CD14-positive monocyte (primary cell): ENCODE results near the gene CMTM3. TPM values are rescaled to one million over a fixed set of nuclear protein-coding genes. Genes with fewer than 3 reads are reported as not detected.
A peak's percentile ranks its signal among the peaks of the same experiment; 100 is the strongest.

Experiments
- DNase-seq, 3 donors: peaks; one replicate each; pipeline ENCODE4 v3.0.0-alpha.2; 2011 to 2022
- H2AFZ ChIP-seq: 2 replicates; pipeline ENCODE4 v1.6.0; 2012; ENCODE audit warnings: mild to moderate bottlenecking, low read depth, low read length, inconsistent platforms; ENCODE audit not compliant: insufficient read depth, poor library complexity, severe bottlenecking
- H3K27ac ChIP-seq, 2 donors: 1 replicate in 1 of 2; 2 replicates in 1 of 2; pipeline ENCODE4 v1.5.1; 2012 to 2013; ENCODE audit warnings: low read length in 2 of 2, control low read depth in 1 of 2, inconsistent platforms in 1 of 2, low read depth in 1 of 2, mild to moderate bottlenecking in 1 of 2
- H3K27me3 ChIP-seq, 2 donors: one replicate each; pipeline versions ENCODE4 v1.6.0 to v1.6.1; 2011 to 2013; ENCODE audit warnings: low read length in 2 of 2; ENCODE audit not compliant: control insufficient read depth in 2 of 2, insufficient read depth in 2 of 2
- H3K36me3 ChIP-seq, 2 donors: replicated peaks in 1 of 2; 1 replicate in 1 of 2; 2 replicates in 1 of 2; pipeline versions ENCODE4 v1.5.1 to v1.6.1; 2012 to 2013; ENCODE audit warnings: low read length in 2 of 2, control low read depth in 1 of 2, inconsistent platforms in 1 of 2, mild to moderate bottlenecking in 1 of 2; ENCODE audit not compliant: insufficient read depth in 2 of 2, control insufficient read depth in 1 of 2
- H3K4me1 ChIP-seq, 2 donors: 1 replicate in 1 of 2; 2 replicates in 1 of 2; pipeline versions ENCODE4 v1.5.1 to v1.6.1; 2012 to 2013; ENCODE audit warnings: low read length in 2 of 2, control low read depth in 1 of 2, inconsistent platforms in 1 of 2, mild to moderate bottlenecking in 1 of 2, moderate library complexity in 1 of 2; ENCODE audit not compliant: insufficient read depth in 2 of 2, control insufficient read depth in 1 of 2
- H3K4me2 ChIP-seq: replicated peaks from 2 replicates; pipeline ENCODE3; 2012; ENCODE audit warnings: low read length, moderate library complexity, mild to moderate bottlenecking; ENCODE audit not compliant: poor library complexity, severe bottlenecking; ENCODE audit errors: extremely low read depth
- H3K4me3 ChIP-seq, 3 experiments: fragments of 200-600 bp in 1 of 3; sonication (generic) in 1 of 3; replicated peaks in 1 of 3; 1 replicate in 2 of 3; 2 replicates in 1 of 3; pipeline ENCODE4 v1.5.1; 2011 to 2013; ENCODE audit warnings: low read length in 3 of 3, mild to moderate bottlenecking in 3 of 3, control low read depth in 2 of 3, low read depth in 2 of 3, inconsistent platforms in 1 of 3, moderate library complexity in 1 of 3
- H3K79me2 ChIP-seq: 2 replicates; pipeline ENCODE4 v1.6.0; 2012; ENCODE audit warnings: mild to moderate bottlenecking, control low read depth, inconsistent platforms, low read length, moderate library complexity; ENCODE audit not compliant: insufficient read depth
- H3K9ac ChIP-seq: 2 replicates; pipeline ENCODE4 v1.6.0; 2017; ENCODE audit warnings: low read length, mild to moderate bottlenecking; ENCODE audit not compliant: insufficient read depth, poor library complexity, severe bottlenecking
- H3K9me3 ChIP-seq, 2 donors: replicated peaks in 1 of 2; 1 replicate in 1 of 2; 2 replicates in 1 of 2; pipeline versions ENCODE4 v1.5.1 to v1.6.1; 2012 to 2013; ENCODE audit warnings: low read length in 2 of 2, control low read depth in 1 of 2; ENCODE audit not compliant: control insufficient read depth in 1 of 2, insufficient read depth in 1 of 2
- H4K20me1 ChIP-seq: 2 replicates; pipeline ENCODE4 v1.6.0; 2012; ENCODE audit warnings: mild to moderate bottlenecking, low read length, control low read depth, moderate library complexity; ENCODE audit not compliant: insufficient read depth
- H3K27ac Mint-ChIP-seq, 7 donors: one replicate each; pipeline ENCODE4 v1.8.0; 2020; ENCODE audit warnings: mild to moderate bottlenecking in 7 of 7, mixed read lengths in 7 of 7, moderate library complexity in 6 of 7, inconsistent platforms in 2 of 7
- H3K27me3 Mint-ChIP-seq, 3 donors: one replicate each; pipeline ENCODE4 v1.8.0; 2021 to 2022; ENCODE audit warnings: low read depth in 3 of 3, mild to moderate bottlenecking in 3 of 3, mixed read lengths in 3 of 3, moderate library complexity in 3 of 3, inconsistent platforms in 1 of 3
- H3K36me3 Mint-ChIP-seq, 2 donors: one replicate each; pipeline ENCODE4 v1.8.0; 2020; ENCODE audit warnings: mixed read lengths in 2 of 2, inconsistent platforms in 1 of 2, mild to moderate bottlenecking in 1 of 2
- H3K4me1 Mint-ChIP-seq: one replicate; pipeline ENCODE4 v1.8.0; 2020; ENCODE audit warnings: mild to moderate bottlenecking, mixed read lengths
- H3K4me3 Mint-ChIP-seq, 2 donors: one replicate each; pipeline ENCODE4 v1.8.0; 2020; ENCODE audit warnings: mild to moderate bottlenecking in 2 of 2, mixed read lengths in 2 of 2, moderate library complexity in 1 of 2
- H3K9me3 Mint-ChIP-seq, 7 donors: one replicate each; pipeline ENCODE4 v1.8.0; 2020 to 2022; ENCODE audit warnings: mixed read lengths in 7 of 7, mild to moderate bottlenecking in 6 of 7, moderate library complexity in 6 of 7, inconsistent platforms in 2 of 7
- CTCF ChIP-seq: fragments of 200-600 bp; IDR thresholded peaks from one replicate; pipeline ENCODE4 v1.8.0; 2022; ENCODE audit warnings: antibody characterized with exemption, mild to moderate bottlenecking
- WGBS: methylation state at CpG from one replicate; pipeline ENCODE4 v1.1.5; 2013; ENCODE audit warnings: missing lambda C conversion rate; ENCODE audit not compliant: insufficient coverage; 5-methylcytosine and 5-hydroxymethylcytosine counted together
- intact Hi-C, 2 donors: fragments of 100-400 bp; cut with micrococcal nuclease; formaldehyde crosslinking; loops; one replicate each; pipeline versions ENCODE4 v1.15.0 to v1.15.1; 2023
- polyA plus RNA-seq, 3 donors: library from polyadenylated mRNA; depleted of rRNA in 1 of 3; unstranded in 2 of 3; stranded (reverse) in 1 of 3; fragments of 300-500 nt in 2 of 3; fragments of >200 nt in 1 of 3; fragmentation: Illumina TruSeq in 2 of 3; gene quantifications; 1 replicate in 2 of 3; 2 replicates in 1 of 3; pipeline ENCODE4 v1.2.3, GENCODE V29; 2012 to 2021

CMTM3 gene
- polyA plus RNA-seq, 3 donors = 125 to 131 (median 126) TPM

DNA sequence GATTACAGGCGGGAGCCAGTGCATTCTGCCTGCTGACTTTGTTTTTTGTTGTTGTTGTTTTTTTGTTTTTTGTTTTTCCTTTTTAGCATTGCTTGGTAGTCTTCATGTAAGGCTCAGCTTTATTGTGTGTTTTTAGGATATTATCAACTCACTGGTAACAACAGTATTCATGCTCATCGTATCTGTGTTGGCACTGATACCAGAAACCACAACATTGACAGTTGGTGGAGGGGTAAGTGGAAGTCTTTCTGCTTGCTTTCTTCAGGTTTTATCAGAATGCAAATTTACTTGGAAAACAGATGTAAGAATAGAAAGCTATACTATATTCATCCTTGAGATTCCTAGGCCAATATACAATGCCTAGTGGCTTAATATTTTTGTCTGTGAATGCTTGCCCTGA, 41.5 kb upstream of the CMTM3 start:
- H3K36me3 ChIP-seq = peaks cover 74 to 100% of the 10 kb centered on the region in 2 donors
- H3K27ac ChIP-seq = peak overlapping the region in 1 of 2 donors; percentile 46
- peaks cover 82% of the 10 kb centered on the region for H3K79me2 ChIP-seq
- no peak overlapping the region for H3K4me2 ChIP-seq
- Mint-ChIP-seq H3K4me3 (no peak overlapping the region), H3K27me3 (no peaks in the 10 kb centered on the region), H3K27ac (peak overlapping the region in 4 of 7 donors; percentile 41 to 84 (median 63)), H3K4me1 (peaks cover 31% of the 10 kb centered on the region), H3K9me3 (peaks cover 0 to 4% (median 0%) of the 10 kb centered on the region in 7 donors), H3K36me3 (peaks cover 86 to 92% of the 10 kb centered on the region in 2 donors)
- no peak for TF ChIP-seq CTCF
- peaks cover 0 to 17% of the 10 kb centered on the region in 2 donors for H3K4me1 ChIP-seq
- H3K9me3 ChIP-seq = no peaks in the 10 kb centered on the region
- H3K4me3 ChIP-seq = no peak overlapping the region
- intact Hi-C loops = no loop called here
- DNase-seq = no peak
- H3K27me3 ChIP-seq = no peaks in the 10 kb centered on the region
- peaks cover 93% of the 10 kb centered on the region for H4K20me1 ChIP-seq
- no peak overlapping the region for H2AFZ ChIP-seq
- no peak overlapping the region for H3K9ac ChIP-seq
- WGBS = no CpG with 5 or more reads among the region's 2 CpGs

GRCh38 chr16:66563574-66564334, 40.8 kb upstream of the CMTM3 start:
- no CpG with 5 or more reads among the region's 2 CpGs for WGBS
- H2AFZ ChIP-seq = no peak overlapping the region
- H3K36me3 Mint-ChIP-seq = peaks cover 79 to 85% of the 10 kb centered on the region in 2 donors
- no peak for TF ChIP-seq CTCF
- no peak overlapping the region for H3K4me3 Mint-ChIP-seq
- H3K27ac ChIP-seq = peak overlapping the region in 1 of 2 donors; percentile 46
- H3K9me3 ChIP-seq = no peaks in the 10 kb centered on the region
- H3K27me3 ChIP-seq = no peaks in the 10 kb centered on the region
- H3K4me1 Mint-ChIP-seq = peaks cover 28% of the 10 kb centered on the region
- H3K9me3 Mint-ChIP-seq = peaks cover 0 to 4% (median 0%) of the 10 kb centered on the region in 7 donors
- H3K36me3 ChIP-seq = peaks cover 66 to 93% of the 10 kb centered on the region in 2 donors
- peaks cover 74% of the 10 kb centered on the region for H3K79me2 ChIP-seq
- H4K20me1 ChIP-seq = peaks cover 85% of the 10 kb centered on the region
- no peak overlapping the region for H3K4me2 ChIP-seq
- no peak overlapping the region for H3K9ac ChIP-seq
- H3K4me3 ChIP-seq = no peak overlapping the region
- peaks cover 0 to 21% of the 10 kb centered on the region in 2 donors for H3K4me1 ChIP-seq
- no peaks in the 10 kb centered on the region for H3K27me3 Mint-ChIP-seq
- DNase-seq = no peak
- intact Hi-C loops = no loop called here
- H3K27ac Mint-ChIP-seq = peak overlapping the region in 1 of 7 donors; percentile 67
